Measurements from ENCODE around the gene PDE5A. TPM values are rescaled to one million over a fixed set of nuclear protein-coding genes. Genes with fewer than 3 reads are reported as not detected.

The PDE5A gene
- total RNA-seq, 2 experiments from 2014 or later, result 0.25 to 0.47 TPM

DNA sequence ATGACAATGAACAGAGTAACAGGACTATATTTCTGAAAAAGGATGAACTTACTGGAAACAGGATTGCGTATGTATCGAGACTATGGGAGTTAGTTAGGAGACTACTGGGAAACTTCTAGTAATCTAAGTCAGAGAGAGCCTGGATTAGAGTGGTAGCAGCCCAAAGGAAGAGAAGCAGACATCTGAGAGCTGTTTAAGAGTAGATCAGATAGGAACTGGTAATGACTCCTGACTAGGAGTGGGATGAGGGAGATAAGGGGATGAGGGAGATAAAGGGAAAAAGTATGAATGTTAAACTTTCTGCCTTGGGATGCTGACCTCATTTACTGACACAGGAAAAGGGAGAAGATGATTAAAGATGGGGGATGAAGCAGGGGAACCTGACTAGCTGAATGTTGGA, 116.2 kb downstream of the PDE5A start:
- peaks cover 19% of the 10 kb centered on the region for H3K36me3 Mint-ChIP-seq (ENCODE audit: low read depth)
- DNase-seq (no peak), ATAC-seq (no peak)
- H3K4me1 Mint-ChIP-seq, result no peaks in the 10 kb centered on the region
- intact Hi-C loops (cut with DNase I, micrococcal nuclease), result no loop called here
- H3K27me3 Mint-ChIP-seq, result no peaks in the 10 kb centered on the region
- H3K9me3 Mint-ChIP-seq (ENCODE audit: low read depth), result no peaks in the 10 kb centered on the region
- CTCF ChIA-PET, result no interaction called here
- H3K27ac Mint-ChIP-seq, result no peak overlapping the region
- no peak overlapping the region for H3K4me3 Mint-ChIP-seq
- POLR2A ChIA-PET, result no interaction called here

DNA sequence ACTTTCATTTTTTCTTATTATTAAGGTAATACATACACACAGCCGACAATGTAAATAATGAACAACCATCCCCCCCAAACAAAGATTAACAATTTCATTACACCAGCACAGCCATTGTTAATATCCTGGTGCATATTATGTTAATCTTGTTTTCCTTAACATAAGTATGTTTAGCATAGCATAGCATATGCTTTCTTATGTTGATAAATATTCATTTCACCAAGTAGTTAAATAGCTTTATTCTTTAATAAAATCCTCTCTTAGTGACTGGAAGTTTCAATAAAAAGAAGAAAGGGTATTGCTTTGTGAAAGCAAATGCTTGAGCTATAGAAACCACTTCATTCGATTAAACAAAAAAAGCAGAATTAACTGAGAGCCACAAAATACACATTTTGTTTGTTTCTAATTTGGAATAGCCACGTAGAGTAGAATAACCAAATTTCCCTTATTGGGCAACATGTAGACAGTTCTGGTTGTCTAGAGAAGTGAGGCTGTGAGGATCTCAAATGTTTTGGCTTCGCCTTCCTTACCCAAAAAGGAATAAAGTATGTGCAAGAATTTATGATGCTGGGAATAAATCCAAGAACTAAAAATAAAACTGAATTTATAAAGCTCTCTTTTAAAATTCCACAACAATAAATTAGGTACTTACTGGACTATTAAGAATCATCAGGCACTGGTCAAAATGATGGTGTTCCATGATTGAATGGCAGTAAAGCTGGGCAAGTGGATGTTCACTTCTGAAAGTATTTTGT, 118.0 kb downstream of the PDE5A start:
- POLR2A ChIA-PET, result interaction anchor here (0.6 kb wide), 1 partner anchor 472 kb away, joined by 3 read pairs; no protein-coding TSS in a partner anchor
- DNase-seq, result no peak
- intact Hi-C loops (cut with DNase I, micrococcal nuclease), result no loop called here
- H3K27me3 Mint-ChIP-seq, result no peaks in the 10 kb centered on the region
- no peak for ATAC-seq
- peaks cover 19% of the 10 kb centered on the region for H3K36me3 Mint-ChIP-seq (ENCODE audit: low read depth)
- CTCF ChIA-PET, result no interaction called here
- no peak overlapping the region for H3K4me3 Mint-ChIP-seq
- H3K9me3 Mint-ChIP-seq (ENCODE audit: low read depth), result no peaks in the 10 kb centered on the region
- H3K4me1 Mint-ChIP-seq, result no peaks in the 10 kb centered on the region
- no peak overlapping the region for H3K27ac Mint-ChIP-seq

DNA sequence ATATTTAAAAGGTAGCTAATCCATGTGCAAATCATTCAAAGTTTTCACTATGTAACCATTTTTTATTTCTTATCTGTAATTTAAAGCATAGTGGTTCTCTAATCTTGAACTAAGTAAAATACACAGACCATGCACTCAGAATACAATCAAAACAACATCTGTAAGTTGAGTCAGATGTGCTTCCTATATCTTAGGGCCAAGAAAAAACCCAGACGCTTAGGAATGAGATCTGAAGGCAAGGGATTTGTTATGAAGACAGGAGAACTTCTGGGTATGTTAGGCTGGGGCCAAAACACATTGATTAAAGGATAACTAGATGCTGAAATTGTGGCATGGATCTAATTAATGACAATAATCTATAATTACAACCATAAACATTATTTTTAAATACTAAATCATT, 120.3 kb downstream of the PDE5A start:
- H3K9me3 Mint-ChIP-seq (ENCODE audit: low read depth), result no peaks in the 10 kb centered on the region
- H3K27ac Mint-ChIP-seq, result no peak overlapping the region
- ATAC-seq, result no peak
- CTCF ChIA-PET, result no interaction called here
- H3K4me1 Mint-ChIP-seq, result no peaks in the 10 kb centered on the region
- H3K36me3 Mint-ChIP-seq (ENCODE audit: low read depth), result peaks cover 15% of the 10 kb centered on the region
- no peak overlapping the region for H3K4me3 Mint-ChIP-seq
- intact Hi-C loops (cut with DNase I, micrococcal nuclease), result no loop called here
- POLR2A ChIA-PET, result no interaction called here
- H3K27me3 Mint-ChIP-seq, result no peaks in the 10 kb centered on the region
- no peak for DNase-seq

DNA sequence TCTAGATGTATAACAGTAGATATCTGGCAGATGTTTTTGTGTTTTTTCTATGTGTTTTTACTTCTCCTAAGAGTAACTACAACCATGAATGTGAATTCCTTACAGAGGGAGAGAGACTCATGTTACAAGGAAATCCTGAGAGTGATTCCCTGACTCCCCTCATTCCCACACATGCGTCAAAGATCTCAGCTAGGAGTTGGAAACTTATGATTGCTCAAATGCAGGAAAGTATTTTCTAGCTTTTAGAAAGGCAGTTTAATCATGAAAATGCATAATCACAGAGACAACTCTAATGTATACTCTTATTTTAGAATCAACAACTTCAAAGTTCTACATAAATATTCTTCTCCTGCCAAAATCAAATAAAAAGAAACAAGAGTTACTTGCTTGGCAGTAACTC, 121.8 kb downstream of the PDE5A start:
- peaks cover 12% of the 10 kb centered on the region for H3K36me3 Mint-ChIP-seq (ENCODE audit: low read depth)
- intact Hi-C loops (cut with DNase I, micrococcal nuclease), result no loop called here
- ATAC-seq (no peak), DNase-seq (no peak)
- ChIA-PET POLR2A (no interaction called here), CTCF (interaction anchor here (1.1 kb wide), 1 partner anchor 17 kb away, joined by 4 read pairs; no protein-coding TSS in a partner anchor)
- no peaks in the 10 kb centered on the region for H3K9me3 Mint-ChIP-seq (ENCODE audit: low read depth)
- H3K4me1 Mint-ChIP-seq, result no peaks in the 10 kb centered on the region
- no peak overlapping the region for H3K27ac Mint-ChIP-seq
- H3K4me3 Mint-ChIP-seq, result no peak overlapping the region
- H3K27me3 Mint-ChIP-seq, result no peaks in the 10 kb centered on the region

DNA sequence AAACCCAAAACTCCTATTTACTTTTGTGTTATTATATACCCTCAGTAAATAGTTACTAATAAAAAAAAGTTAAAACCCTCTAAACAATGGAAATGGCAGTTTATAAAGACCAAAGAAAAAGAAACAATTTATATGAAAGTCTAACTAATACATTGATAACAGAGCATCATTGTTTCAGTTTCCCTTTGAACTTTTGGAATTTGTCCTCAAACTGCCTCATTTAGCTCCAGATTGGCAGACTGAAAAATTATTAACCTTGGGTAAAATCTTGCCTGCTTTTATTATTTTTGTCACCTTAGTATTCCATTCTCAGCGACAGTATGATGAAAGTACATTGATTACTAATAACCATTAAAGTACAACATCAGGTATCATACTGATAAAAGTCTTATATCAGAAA, 124.0 kb downstream of the PDE5A start:
- Mint-ChIP-seq H3K9me3 (ENCODE audit: low read depth) (no peaks in the 10 kb centered on the region), H3K4me3 (no peak overlapping the region), H3K36me3 (ENCODE audit: low read depth) (peaks cover 20% of the 10 kb centered on the region), H3K27ac (no peak overlapping the region), H3K4me1 (no peaks in the 10 kb centered on the region), H3K27me3 (no peaks in the 10 kb centered on the region)
- intact Hi-C loops (cut with DNase I, micrococcal nuclease), result no loop called here
- no peak for ATAC-seq
- CTCF ChIA-PET, result no interaction called here
- POLR2A ChIA-PET, result no interaction called here
- no peak for DNase-seq

DNA sequence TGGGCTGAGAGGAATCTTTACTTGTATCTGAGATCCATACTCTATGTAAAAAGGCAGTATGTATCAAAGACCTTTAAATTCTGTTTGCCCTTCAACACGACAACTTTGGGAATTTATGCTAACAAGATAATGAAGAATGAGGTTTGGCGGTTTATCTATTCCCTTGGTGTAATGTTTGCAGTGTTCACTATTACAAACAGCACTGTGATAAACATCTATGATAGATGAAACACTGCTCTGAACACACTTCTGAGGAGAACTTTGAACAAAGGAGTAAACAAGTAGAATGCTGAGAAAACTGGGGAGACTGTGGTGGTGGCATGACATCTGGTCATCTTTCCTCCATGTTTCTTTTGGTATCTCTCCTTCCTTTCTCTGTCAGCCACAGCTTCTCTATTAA, 126.9 kb downstream of the PDE5A start:
- DNase-seq (no peak), ATAC-seq (no peak)
- Mint-ChIP-seq H3K27ac (no peak overlapping the region), H3K4me3 (no peak overlapping the region), H3K27me3 (no peaks in the 10 kb centered on the region), H3K36me3 (ENCODE audit: low read depth) (peaks cover 24% of the 10 kb centered on the region), H3K4me1 (no peaks in the 10 kb centered on the region), H3K9me3 (ENCODE audit: low read depth) (no peaks in the 10 kb centered on the region)
- ChIA-PET CTCF (no interaction called here), POLR2A (no interaction called here)
- intact Hi-C loops (cut with DNase I, micrococcal nuclease), result no loop called here

DNA sequence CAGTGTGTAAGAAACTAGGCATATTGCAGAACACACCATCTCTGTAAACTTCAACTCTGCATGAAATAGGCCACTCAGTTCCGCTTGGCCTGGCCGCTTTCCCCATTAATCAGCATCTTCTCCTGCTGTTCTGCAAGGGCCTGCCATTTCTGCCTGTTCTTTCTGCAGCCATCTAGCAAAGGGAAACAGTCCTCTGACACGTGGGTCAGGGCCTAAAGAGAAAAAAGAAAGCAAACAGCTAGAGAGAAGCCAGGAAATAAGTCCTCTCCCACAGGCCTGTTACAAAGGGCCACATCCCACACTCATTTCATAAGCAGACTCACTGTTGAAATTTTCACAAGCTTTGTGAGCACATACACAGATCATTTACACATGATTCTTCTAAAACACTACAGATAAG, 130.1 kb downstream of the PDE5A start:
- ATAC-seq, result no peak
- H3K4me3 Mint-ChIP-seq, result no peak overlapping the region

DNA sequence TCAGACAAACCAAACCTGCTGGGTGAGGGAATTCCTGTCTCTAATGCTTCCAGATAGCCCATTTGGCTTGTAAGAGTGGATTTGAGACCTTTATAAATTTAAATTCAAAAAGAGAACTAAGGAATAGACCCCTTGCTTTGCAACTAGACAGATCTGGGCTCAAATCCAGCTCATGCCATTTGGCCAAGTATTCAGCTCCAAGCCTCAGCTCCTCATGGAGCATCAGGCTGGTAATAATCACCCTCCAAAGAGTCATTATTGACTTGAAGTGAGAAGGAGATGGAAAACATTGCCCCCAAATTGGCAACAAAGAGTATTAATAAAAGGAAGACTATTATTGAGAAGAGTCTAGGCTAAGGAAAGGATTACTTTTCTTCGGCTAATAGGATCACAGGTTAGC, 134.7 kb downstream of the PDE5A start:
- no peaks in the 10 kb centered on the region for H3K9me3 Mint-ChIP-seq (ENCODE audit: low read depth)
- H3K27me3 Mint-ChIP-seq, result no peaks in the 10 kb centered on the region
- no peaks in the 10 kb centered on the region for H3K4me1 Mint-ChIP-seq
- CTCF ChIA-PET, result interaction anchor here (0.5 to 2.1 kb wide), 4 partner anchors 21 to 511 kb away, joined by 3 to 12 read pairs (median 3); partner anchors contain the start of gene PDE5A
- no peak overlapping the region for H3K4me3 Mint-ChIP-seq
- intact Hi-C loops (cut with DNase I, micrococcal nuclease), result loop anchor here (10.0 kb wide), 2 partner anchors 179 to 449 kb away; no protein-coding TSS in a partner anchor
- peaks cover 19% of the 10 kb centered on the region for H3K36me3 Mint-ChIP-seq (ENCODE audit: low read depth)
- POLR2A ChIA-PET, result no interaction called here
- H3K27ac Mint-ChIP-seq, result no peak overlapping the region
- ATAC-seq (no peak), DNase-seq (no peak)

More for the DNA sequence above, 130.1 kb downstream of the PDE5A start:
- ChIA-PET POLR2A (no interaction called here), CTCF (no interaction called here)
- Mint-ChIP-seq H3K36me3 (ENCODE audit: low read depth) (peaks cover 33% of the 10 kb centered on the region), H3K4me1 (no peaks in the 10 kb centered on the region), H3K27ac (no peak overlapping the region), H3K27me3 (no peaks in the 10 kb centered on the region), H3K9me3 (ENCODE audit: low read depth) (no peaks in the 10 kb centered on the region)
- intact Hi-C loops (cut with DNase I, micrococcal nuclease), result loop anchor here (10.0 kb wide), 2 partner anchors 184 to 454 kb away; no protein-coding TSS in a partner anchor
- DNase-seq, result no peak

DNA sequence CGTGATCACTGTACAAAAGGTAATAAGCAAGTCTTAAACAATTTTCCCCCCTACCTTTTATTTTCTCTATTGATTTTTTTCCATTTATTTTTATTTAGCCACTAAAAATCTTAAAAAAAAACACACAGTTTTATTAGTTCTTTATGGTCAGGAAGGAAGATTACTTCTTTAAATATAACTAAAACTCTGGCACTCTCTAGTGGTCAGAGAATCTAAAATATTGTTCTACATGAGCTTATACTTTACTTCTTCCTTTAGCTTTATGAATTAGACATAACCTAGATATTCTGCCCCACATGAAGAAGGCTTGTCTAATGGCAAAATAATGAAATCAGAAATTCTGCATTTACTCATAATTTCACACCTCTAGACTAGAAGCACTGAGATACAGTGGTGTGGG, 135.2 kb downstream of the PDE5A start:
- Mint-ChIP-seq H3K4me3 (no peak overlapping the region), H3K4me1 (no peaks in the 10 kb centered on the region), H3K9me3 (ENCODE audit: low read depth) (no peaks in the 10 kb centered on the region), H3K27ac (no peak overlapping the region), H3K27me3 (no peaks in the 10 kb centered on the region), H3K36me3 (ENCODE audit: low read depth) (peaks cover 17% of the 10 kb centered on the region)
- DNase-seq (no peak), ATAC-seq (no peak)
- intact Hi-C loops (cut with DNase I, micrococcal nuclease), result loop anchor here (10.0 kb wide), 2 partner anchors 179 to 449 kb away; no protein-coding TSS in a partner anchor
- ChIA-PET CTCF (interaction anchor here (0.5 to 2.1 kb wide), 5 partner anchors 21 to 512 kb away, joined by 3 to 12 read pairs (median 3); partner anchors contain the start of gene PDE5A), POLR2A (no interaction called here)

DNA sequence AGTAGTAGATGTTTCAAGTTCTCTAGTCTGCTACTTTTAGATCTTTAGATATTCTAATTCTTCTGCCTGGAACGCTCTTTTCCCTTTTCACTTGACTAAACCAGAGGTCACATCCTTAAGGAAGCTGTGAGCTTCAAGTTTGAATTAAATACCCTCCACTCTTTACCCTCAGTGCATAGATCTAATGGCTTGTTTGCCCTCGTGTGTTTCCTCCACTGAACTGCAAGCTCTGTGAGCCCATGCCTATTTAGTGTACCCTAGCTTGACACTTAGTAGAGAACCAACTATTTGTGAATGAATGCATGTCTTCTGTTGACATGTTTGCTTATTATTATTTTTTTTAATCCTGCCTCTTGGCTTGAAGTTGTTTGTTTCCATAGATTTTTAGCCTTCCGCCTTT, 138.3 kb downstream of the PDE5A start:
- H3K36me3 Mint-ChIP-seq (ENCODE audit: low read depth), result peaks cover 9% of the 10 kb centered on the region
- intact Hi-C loops (cut with DNase I, micrococcal nuclease), result loop anchor here (10.0 kb wide), 2 partner anchors 176 to 446 kb away; no protein-coding TSS in a partner anchor
- ChIA-PET CTCF (interaction anchor here (1.1 to 1.7 kb wide), 3 partner anchors 16 to 138 kb away, joined by 3 to 4 read pairs (median 3); partner anchors contain the start of gene PDE5A), POLR2A (no interaction called here)
- ATAC-seq, result no peak
- no peaks in the 10 kb centered on the region for H3K27me3 Mint-ChIP-seq
- no peaks in the 10 kb centered on the region for H3K9me3 Mint-ChIP-seq (ENCODE audit: low read depth)
- H3K27ac Mint-ChIP-seq, result no peak overlapping the region
- no peaks in the 10 kb centered on the region for H3K4me1 Mint-ChIP-seq
- H3K4me3 Mint-ChIP-seq, result no peak overlapping the region
- no peak for DNase-seq

DNA sequence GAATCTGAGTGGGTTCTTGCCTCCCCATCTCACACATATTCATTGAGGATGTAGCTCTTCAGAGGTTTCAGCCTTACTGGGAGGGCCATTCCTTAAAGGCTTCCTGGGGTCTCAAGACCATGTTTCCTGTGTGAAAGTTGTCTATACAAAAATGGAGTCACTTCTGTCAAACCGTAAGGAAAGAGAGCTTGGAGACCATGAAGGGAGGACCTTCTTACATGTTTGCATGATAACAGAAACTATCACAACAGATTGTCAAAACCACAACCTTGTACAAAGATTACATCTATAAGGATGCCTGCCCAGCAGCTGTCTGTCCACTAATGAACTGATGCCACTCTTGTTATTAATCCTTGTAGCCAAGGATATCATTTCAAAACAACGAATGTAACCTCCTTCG, 139.3 kb downstream of the PDE5A start:
- H3K4me3 Mint-ChIP-seq, result no peak overlapping the region
- H3K4me1 Mint-ChIP-seq, result no peaks in the 10 kb centered on the region
- no peaks in the 10 kb centered on the region for H3K27me3 Mint-ChIP-seq
- ATAC-seq (no peak), DNase-seq (no peak)
- peaks cover 11% of the 10 kb centered on the region for H3K36me3 Mint-ChIP-seq (ENCODE audit: low read depth)
- peaks cover 4% of the 10 kb centered on the region for H3K9me3 Mint-ChIP-seq (ENCODE audit: low read depth)
- intact Hi-C loops (cut with DNase I, micrococcal nuclease), result no loop called here
- POLR2A ChIA-PET, result no interaction called here
- H3K27ac Mint-ChIP-seq, result no peak overlapping the region
- CTCF ChIA-PET, result interaction anchor here (0.9 to 1.7 kb wide), 3 partner anchors 17 to 239 kb away, joined by 3 to 5 read pairs (median 4); no protein-coding TSS in a partner anchor

DNA sequence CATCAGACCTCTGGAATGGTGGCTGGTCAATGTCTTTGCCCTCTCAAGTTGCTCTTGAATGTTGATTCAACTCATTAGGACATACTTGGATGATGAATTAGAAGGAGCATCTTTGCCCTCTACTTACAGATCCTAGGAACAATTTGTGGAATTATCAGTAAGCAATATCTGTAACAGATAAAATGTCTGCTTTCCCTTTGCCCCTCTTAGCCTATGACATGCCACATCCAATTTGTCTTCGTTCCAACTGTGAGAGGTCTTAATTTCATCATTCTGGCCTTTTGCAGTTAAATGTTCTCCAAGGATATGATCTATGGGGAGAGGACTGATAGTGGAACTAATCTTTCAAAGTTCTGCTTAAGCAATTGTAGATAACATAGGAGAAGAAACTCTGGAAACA, 148.3 kb downstream of the PDE5A start:
- no peak overlapping the region for H3K27ac Mint-ChIP-seq
- no peak for ATAC-seq
- DNase-seq, result no peak
- peaks cover 56% of the 10 kb centered on the region for H3K36me3 Mint-ChIP-seq (ENCODE audit: low read depth)
- no peaks in the 10 kb centered on the region for H3K4me1 Mint-ChIP-seq
- H3K9me3 Mint-ChIP-seq (ENCODE audit: low read depth), result peaks cover 9% of the 10 kb centered on the region
- ChIA-PET POLR2A (no interaction called here), CTCF (no interaction called here)
- no peaks in the 10 kb centered on the region for H3K27me3 Mint-ChIP-seq
- intact Hi-C loops (cut with DNase I, micrococcal nuclease), result no loop called here
- no peak overlapping the region for H3K4me3 Mint-ChIP-seq
